Erythroblast (primary cell): Measurements from ENCODE around the gene GRWD1.

ENCODE experiments used
- GATA1 ChIP-seq: IDR thresholded peaks from 2 replicates; pipeline ENCODE4 v1.6.1; 2011; ENCODE audit warnings: low read depth, mild to moderate bottlenecking, control low read depth, low read length, moderate library complexity
- POLR2A ChIP-seq: IDR thresholded peaks from 2 replicates; pipeline ENCODE4 v1.6.1; 2011; ENCODE audit warnings: mild to moderate bottlenecking, low read length

GRCh38 chr19:48396824-48397176, 49.0 kb upstream of the GRWD1 start:
- no peak for TF ChIP-seq POLR2A
- TF ChIP-seq GATA1, result no peak
